IPS-18c (cell line): ENCODE results near the gene CCDC134.
"Not testable (repeated sequence)": the region's sequence is repeated elsewhere in the genome, so short reads cannot be mapped to it uniquely, and the experiment has no call there.

Experiments used
- H3K4me3 ChIP-seq: 2 replicates; pipeline ENCODE4 v1.7.0; 2013; ENCODE audit warnings: low read depth, mild to moderate bottlenecking, low read length, moderate library complexity; ENCODE audit not compliant: insufficient read depth
- H3K9me3 ChIP-seq: one replicate; pipeline ENCODE4 v1.6.1; 2013; ENCODE audit warnings: mild to moderate bottlenecking, low read length, moderate library complexity; ENCODE audit not compliant: control insufficient read depth, insufficient read depth

The CCDC134 gene

GRCh38 chr22:41832553-41833368 lies 32.3 kb downstream of the CCDC134 start, which contains the start of gene SREBF2:
SREBF2 (plus strand) TSS chr22:41833105; CDS start chr22:41833271, 166 bp downstream.
- Histone ChIP-seq H3K4me3 (peak within 1 kb of the TSS; percentile 85), H3K9me3 (no peaks in the 10 kb centered on the region)

- Histone ChIP-seq H3K9me3 (no peaks in the 10 kb centered on the region), H3K4me3 (peak overlapping the region; percentile 85)
Observed at GRCh38 chr22:41833369-41834004, 33.0 kb downstream of the CCDC134 start.

- Histone ChIP-seq H3K9me3 (no peaks in the 10 kb centered on the region), H3K4me3 (peak overlapping the region; percentile 85)
Observed at GRCh38 chr22:41834005-41834944, 33.8 kb downstream of the CCDC134 start.

- not testable (repeated sequence) for H3K4me3 ChIP-seq
Observed at GRCh38 chr22:41835462-41835861, 35.0 kb downstream of the CCDC134 start.

GRCh38 chr22:41836551-41836950 lies 36.1 kb downstream of the CCDC134 start:
- no peak overlapping the region for H3K4me3 ChIP-seq

More at GRCh38 chr22:41835462-41835861, 35.0 kb downstream of the CCDC134 start:
- not testable (repeated sequence) for H3K9me3 ChIP-seq

GRCh38 chr22:41838842-41839618 lies 38.6 kb downstream of the CCDC134 start:
- Histone ChIP-seq H3K9me3 (no peaks in the 10 kb centered on the region), H3K4me3 (no peak overlapping the region)

More at GRCh38 chr22:41836551-41836950, 36.1 kb downstream of the CCDC134 start:
- H3K9me3 ChIP-seq = no peaks in the 10 kb centered on the region

GRCh38 chr22:41840216-41840615 lies 39.7 kb downstream of the CCDC134 start:
- Histone ChIP-seq H3K9me3 (no peaks in the 10 kb centered on the region), H3K4me3 (no peak overlapping the region)

GRCh38 chr22:41841085-41841712 lies 40.7 kb downstream of the CCDC134 start:
- Histone ChIP-seq H3K4me3 (no peak overlapping the region), H3K9me3 (no peaks in the 10 kb centered on the region)

- no peak overlapping the region for H3K4me3 ChIP-seq
- H3K9me3 ChIP-seq = no peaks in the 10 kb centered on the region
Observed at GRCh38 chr22:41842996-41843970, 42.8 kb downstream of the CCDC134 start.

- Histone ChIP-seq H3K9me3 (no peaks in the 10 kb centered on the region), H3K4me3 (no peak overlapping the region)
Observed at GRCh38 chr22:41844036-41844435, 43.6 kb downstream of the CCDC134 start.

- Histone ChIP-seq H3K9me3 (no peaks in the 10 kb centered on the region), H3K4me3 (no peak overlapping the region)
Observed at GRCh38 chr22:41844513-41844912, 44.0 kb downstream of the CCDC134 start.

GRCh38 chr22:41845380-41846267 lies 45.1 kb downstream of the CCDC134 start:
- H3K9me3 ChIP-seq = no peaks in the 10 kb centered on the region
- H3K4me3 ChIP-seq = no peak overlapping the region

- Histone ChIP-seq H3K4me3 (no peak overlapping the region), H3K9me3 (no peaks in the 10 kb centered on the region)
Observed at GRCh38 chr22:41846268-41846987, 45.9 kb downstream of the CCDC134 start.

- no peaks in the 10 kb centered on the region for H3K9me3 ChIP-seq
- no peak overlapping the region for H3K4me3 ChIP-seq
Observed at GRCh38 chr22:41847300-41847699, 46.8 kb downstream of the CCDC134 start.
